NCI-H1694 treated with DMSO at 0.1 percent for 48 hours (cell line): ENCODE measurements around the gene CCDC141.
A peak's percentile ranks its signal among the peaks of the same experiment; 100 is the strongest.

Source experiments
- DNase-seq: peaks from one replicate; lab custom pipeline; 2025; lab: John Stamatoyannopoulos, UW

The CCDC141 gene

DNA sequence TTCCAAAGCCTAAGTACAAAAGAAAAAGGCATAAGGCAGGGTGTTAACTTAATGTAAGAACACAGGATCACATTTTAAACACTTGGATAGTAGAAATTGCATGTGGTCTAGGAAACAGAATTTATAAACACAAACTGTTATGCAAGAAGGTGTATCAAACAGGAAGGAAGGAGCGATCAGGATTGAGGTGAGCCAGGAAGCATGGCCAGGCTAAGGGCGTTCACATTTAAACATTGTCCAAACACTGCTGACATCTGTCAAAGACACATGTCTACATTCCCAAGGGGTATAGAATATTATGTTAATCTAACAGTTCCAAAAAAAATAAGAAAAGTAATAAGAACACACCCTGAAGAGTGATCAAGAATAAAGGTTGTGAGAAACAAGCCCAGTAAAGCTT is 71.3 kb downstream of the CCDC141 start:
- no peak for DNase-seq

DNA sequence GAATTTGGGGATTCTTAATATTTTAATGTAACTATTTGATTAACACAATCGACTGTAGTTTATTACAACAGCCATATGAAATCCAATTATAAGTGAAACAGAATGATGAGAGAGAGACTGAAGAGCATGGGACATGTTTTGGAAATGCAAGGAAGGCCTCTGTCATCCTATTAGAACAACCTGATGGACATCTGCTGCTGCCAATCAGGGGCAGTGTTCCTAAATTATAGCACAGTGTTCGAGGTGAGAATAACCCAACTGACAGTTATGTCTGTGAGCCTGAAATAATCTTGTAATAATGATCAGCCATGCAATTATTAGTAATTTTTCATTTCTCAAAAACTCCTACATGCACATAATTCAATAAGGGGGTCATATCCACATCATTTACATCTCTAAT is 73.6 kb downstream of the CCDC141 start:
- no peak for DNase-seq

GRCh38 chr2:178962805-178963433 is 87.0 kb downstream of the CCDC141 start:
- DNase-seq: no peak

DNA sequence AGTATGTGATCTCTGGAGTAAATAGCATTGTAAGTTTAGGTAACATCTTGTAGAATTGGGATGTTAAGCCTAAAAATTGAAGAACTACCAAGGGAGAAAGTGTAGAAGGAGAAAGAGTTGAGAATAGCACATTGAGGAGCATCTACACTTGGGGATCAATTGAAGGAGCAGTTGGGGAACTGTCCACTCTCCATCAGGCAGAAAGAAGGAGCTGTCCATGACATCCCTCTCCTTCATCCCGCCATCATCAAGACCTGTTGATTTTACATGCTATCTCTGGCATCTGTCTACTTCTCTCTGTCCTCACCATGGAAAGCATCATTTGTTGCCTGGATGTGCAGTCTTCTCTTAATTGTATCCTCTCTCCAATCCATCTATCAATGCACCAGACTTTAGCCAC is 87.8 kb downstream of the CCDC141 start:
- no peak for DNase-seq

DNA sequence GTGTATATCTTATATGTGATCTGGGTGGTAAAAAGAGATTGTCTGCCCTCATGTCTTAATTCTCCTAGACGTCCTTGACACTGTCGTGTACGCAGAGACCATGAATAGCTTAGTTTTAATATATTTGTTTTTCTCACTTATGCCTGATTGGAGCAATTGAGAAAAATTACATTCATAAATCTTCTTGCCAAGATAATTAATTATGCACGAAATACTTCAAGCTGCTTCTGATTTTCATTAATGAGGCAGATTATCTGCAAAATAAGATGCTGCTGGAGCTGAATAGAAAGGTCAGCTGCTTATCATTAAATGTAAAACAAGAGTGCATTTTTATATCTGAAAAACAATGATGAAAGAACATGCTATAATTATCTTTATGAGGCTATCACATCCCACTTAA is 95.9 kb downstream of the CCDC141 start:
- peak; percentile 31 for DNase-seq

DNA sequence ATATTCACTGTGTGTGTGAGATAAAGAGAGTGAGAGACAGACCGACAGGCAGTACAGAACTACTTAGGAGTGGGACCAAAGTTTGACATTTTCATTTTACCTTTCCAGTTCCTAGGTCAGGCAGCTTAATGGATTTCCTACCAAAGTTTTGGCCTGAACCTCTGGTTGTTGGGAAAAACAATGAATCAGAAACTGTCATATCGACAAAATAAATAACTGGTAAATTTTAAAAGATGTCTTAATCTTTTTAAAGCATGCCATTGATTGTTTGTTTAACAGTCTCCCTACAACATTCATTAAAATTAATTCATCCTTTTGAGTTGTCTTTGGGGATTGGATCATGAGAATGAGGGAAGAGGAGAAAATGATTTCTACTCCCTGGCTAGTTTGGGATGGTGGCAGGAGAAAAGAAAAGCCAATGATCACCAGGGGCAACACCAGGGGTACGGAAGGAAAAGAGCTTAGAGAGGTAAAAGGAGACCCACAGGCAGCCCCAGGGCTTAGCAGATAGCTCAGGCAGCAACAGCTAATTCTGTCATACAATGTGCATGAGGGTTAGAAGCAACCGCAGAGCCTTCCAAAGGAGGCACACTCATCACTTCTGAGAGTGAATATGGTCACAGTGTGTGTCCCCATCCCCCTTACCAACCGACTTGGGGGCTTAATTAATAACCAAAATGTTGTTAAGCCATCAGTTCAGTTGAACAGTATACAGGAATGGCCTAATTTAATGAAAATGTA is 98.5 kb downstream of the CCDC141 start:
- no peak for DNase-seq

DNA sequence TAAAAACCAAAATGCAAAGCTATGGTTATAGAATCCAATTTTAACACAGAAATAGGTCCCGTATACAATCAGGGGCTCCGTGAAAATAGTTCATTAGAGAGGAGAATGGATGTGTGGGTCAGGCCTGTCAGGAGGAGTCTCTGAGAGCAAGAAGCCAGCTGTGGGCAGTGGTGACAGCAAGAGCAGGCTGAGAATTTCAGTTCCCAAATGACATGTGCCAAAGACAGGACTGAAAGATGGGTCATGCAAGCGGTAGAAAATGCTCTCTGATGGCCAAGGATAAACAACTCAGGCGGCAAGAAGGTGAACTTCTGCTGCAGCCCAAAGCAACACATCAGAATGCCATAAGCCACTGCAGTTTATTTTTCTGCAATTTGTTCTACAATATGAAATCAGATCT is 100.4 kb downstream of the CCDC141 start:
- no peak for DNase-seq

- DNase-seq: no peak
These were observed 100.8 kb downstream of the CCDC141 start for GRCh38 chr2:178949151-178949550.

DNA sequence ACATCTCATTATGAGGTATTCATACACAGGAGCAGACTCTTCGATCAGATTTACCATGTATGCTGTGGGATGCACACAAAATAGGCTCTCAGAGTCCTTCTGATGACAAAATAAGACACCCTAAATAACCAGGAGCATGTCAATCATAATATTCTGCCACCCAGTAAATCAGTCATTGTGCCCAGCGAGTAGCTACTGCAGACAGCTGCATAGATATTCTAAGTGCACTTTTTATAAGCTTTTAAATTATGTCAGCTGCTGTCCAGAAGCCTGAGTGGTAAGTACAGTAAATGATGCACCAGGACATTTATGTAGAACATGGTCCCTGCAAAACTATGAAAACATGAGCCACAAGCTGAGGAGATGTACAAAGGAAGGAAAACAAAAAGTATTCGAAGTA is 102.9 kb downstream of the CCDC141 start:
- DNase-seq: no peak

- DNase-seq: no peak
These were observed 103.4 kb downstream of the CCDC141 start for GRCh38 chr2:178946494-178946893.

- DNase-seq: no peak
These were observed 106.2 kb downstream of the CCDC141 start for GRCh38 chr2:178943745-178944144.

GRCh38 chr2:178934571-178934970 is 115.4 kb downstream of the CCDC141 start:
- DNase-seq: no peak

DNA sequence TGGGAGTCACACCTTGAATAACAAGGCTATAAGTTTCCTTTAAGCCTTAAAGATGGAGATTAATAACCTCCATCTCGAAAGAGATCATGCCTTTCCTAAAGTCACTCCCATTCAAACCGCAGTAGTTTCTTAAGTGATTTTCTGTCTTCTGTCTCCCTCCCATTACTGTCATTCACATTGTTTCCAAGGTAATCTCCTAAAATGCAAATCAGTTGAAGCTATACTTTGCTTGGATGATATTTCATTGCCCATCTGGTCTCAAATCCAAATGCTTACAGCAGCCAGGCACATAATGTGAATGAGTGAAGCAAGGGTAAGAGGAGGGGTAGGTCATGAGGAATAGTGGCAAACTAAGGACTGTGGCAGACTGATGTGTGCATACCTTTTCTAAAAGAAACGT is 116.4 kb downstream of the CCDC141 start:
- no peak for DNase-seq

- DNase-seq: no peak
These were observed 121.9 kb downstream of the CCDC141 start for GRCh38 chr2:178928077-178928476.

GRCh38 chr2:178927173-178927572 is 122.8 kb downstream of the CCDC141 start:
- DNase-seq: no peak

DNA sequence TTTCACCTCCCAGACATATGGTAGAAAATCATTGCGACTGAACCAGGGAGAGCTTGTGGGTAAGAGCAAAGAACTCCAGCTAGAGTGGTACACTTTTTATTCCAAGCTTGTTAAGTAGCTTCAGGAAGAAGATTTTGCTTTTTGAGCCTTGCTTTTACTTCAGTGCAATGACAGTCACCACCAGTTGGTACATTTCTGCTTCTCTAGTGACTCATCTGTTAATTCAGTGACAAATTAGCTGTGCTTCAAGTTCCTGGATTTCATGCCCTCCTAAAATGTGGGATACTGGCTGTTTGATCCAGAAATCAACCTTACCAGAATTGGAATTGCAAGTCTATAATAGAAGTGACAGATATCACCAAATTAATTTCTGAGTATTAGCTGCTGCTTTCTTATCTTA is 125.1 kb downstream of the CCDC141 start:
- no peak for DNase-seq

DNA sequence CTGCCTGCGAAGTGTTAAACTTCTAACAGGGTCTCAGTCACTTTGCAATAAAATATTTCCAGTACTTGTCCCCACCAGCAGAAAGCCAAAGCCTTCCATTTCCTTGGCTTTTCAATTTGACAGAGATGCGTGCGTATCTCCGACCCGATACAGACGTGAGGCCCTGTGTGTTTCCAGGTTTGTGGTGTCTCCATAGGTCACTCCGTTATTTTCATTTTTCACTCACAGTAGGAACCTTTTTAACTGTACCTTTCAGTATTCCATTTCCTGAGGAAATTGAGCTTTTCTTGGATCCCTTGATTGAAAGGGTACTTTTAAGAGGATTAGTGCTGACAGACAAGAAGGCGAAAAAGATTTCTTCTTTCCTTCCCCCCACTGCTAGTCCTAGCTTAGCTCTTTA is 126.4 kb downstream of the CCDC141 start:
- no peak for DNase-seq

DNA sequence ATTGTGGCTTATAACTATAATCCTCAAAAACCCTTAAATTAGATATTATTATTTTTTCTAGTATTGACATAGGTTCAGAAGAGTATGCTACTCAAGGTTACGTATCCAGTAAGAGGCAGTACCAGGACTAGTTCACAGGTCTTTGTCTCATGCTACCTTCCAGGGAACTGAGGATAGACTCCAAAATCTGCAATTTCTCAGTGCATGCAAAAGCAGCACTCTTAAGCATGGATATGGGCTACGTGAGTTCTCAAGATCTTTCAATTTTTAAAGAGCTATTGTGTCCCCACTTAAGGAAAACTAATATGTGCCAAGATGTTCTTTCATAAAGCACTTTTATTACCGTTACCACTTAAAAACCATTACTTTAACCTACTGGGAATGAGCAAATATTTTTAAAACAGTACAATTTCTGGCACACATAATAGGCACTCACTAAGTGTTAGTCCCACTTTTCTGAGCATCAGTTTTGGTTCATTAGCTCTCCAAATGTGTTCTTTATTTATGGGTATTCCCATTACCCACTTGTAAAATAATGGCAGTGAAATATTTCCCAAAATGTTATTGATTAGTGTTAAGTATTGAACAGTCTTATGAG is 128.9 kb downstream of the CCDC141 start:
- no peak for DNase-seq

- no peak for DNase-seq
These were observed 132.4 kb downstream of the CCDC141 start for GRCh38 chr2:178917555-178917954.

- no peak for DNase-seq
These were observed 134.3 kb downstream of the CCDC141 start for GRCh38 chr2:178915423-178916173.

GRCh38 chr2:178914259-178914849 is 135.6 kb downstream of the CCDC141 start:
- peak; percentile 76 for DNase-seq

DNA sequence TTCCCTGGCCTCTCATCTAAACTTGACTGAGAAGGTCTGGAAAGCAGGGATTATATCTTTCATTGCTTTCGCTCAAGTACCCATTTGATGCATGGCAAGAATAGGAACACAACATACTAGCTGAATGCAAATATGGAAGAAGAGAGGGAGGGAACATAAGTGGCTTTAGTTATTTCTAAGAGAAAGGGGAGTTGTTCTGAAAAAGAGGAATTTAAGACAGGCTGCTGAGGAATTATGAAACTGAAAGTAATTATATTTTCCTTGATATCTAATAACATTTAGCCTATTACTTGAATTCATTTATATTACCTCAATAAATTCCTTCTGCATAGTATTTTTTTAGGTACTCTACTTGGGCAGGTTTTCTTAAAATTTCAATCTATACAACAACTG is 136.9 kb downstream of the CCDC141 start:
- DNase-seq: no peak
